Neutrophil (primary cell): ENCODE results near the gene TMEM132D.

ENCODE experiments used
- H3K27ac ChIP-seq: fragments of 200-600 bp; sonication (generic); 2 replicates; pipeline ENCODE4 v1.5.1; 2016; ENCODE audit warnings: mild to moderate bottlenecking, moderate library complexity
- H3K27me3 ChIP-seq: fragments of 200-600 bp; sonication (generic); 2 replicates; pipeline ENCODE4 v1.6.0; 2016; ENCODE audit warnings: mild to moderate bottlenecking
- H3K36me3 ChIP-seq: fragments of 200-600 bp; sonication (generic); 2 replicates; pipeline ENCODE4 v1.5.1; 2017
- H3K4me1 ChIP-seq, 2 experiments: fragments of 200-600 bp in 1 of 2; sonication (generic) in 1 of 2; 1 replicate in 1 of 2; 2 replicates in 1 of 2; pipeline versions ENCODE4 v1.5.1 to v1.6.1; 2013 to 2016; ENCODE audit warnings: low read depth in 1 of 2, low read length in 1 of 2, mild to moderate bottlenecking in 1 of 2, moderate library complexity in 1 of 2; ENCODE audit not compliant: control insufficient read depth in 1 of 2, insufficient read depth in 1 of 2
- H3K4me3 ChIP-seq, 2 experiments: fragments of 200-600 bp in 1 of 2; sonication (generic) in 1 of 2; 1 replicate in 1 of 2; 2 replicates in 1 of 2; pipeline ENCODE4 v1.5.1; 2013 to 2016; ENCODE audit warnings: low read depth in 1 of 2, low read length in 1 of 2, mild to moderate bottlenecking in 1 of 2, moderate library complexity in 1 of 2
- H3K9me3 ChIP-seq: fragments of 200-600 bp; sonication (generic); 2 replicates; pipeline ENCODE4 v1.5.1; 2016
- TF ChIP-seq, protein P1 (sequence below): fragments of 200-600 bp; sonication (generic); IDR thresholded peaks from 2 replicates; pipeline ENCODE4 v1.5.1; 2016; ENCODE audit warnings: antibody characterized with exemption

TMEM132D gene

DNA sequence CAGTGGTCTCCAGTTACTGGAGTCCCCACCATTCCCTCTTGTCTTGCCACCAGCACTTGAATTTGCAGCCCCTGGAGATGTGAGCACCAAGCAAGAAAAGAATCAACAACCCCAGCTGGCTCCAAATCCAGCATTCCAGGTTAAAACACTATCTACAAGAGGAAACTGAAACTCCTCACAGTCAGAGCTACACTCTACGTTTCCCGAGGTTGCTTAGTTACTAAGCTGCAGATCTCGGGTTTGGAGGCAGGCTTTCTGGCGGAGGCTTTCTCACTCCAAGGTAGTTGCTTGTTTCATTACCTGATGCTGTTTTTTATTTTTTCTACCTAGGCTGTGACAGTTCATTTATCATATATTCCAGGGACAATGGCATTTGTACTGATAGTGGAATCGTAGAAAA lies 802.4 kb downstream of the TMEM132D start:
- Histone ChIP-seq H3K9me3 (no peaks in the 10 kb centered on the region), H3K27ac (no peak overlapping the region), H3K27me3 (no peaks in the 10 kb centered on the region), H3K4me1 (no peaks in the 10 kb centered on the region), H3K36me3 (no peaks in the 10 kb centered on the region), H3K4me3 (no peak overlapping the region)
- TF ChIP-seq, protein P1, sequence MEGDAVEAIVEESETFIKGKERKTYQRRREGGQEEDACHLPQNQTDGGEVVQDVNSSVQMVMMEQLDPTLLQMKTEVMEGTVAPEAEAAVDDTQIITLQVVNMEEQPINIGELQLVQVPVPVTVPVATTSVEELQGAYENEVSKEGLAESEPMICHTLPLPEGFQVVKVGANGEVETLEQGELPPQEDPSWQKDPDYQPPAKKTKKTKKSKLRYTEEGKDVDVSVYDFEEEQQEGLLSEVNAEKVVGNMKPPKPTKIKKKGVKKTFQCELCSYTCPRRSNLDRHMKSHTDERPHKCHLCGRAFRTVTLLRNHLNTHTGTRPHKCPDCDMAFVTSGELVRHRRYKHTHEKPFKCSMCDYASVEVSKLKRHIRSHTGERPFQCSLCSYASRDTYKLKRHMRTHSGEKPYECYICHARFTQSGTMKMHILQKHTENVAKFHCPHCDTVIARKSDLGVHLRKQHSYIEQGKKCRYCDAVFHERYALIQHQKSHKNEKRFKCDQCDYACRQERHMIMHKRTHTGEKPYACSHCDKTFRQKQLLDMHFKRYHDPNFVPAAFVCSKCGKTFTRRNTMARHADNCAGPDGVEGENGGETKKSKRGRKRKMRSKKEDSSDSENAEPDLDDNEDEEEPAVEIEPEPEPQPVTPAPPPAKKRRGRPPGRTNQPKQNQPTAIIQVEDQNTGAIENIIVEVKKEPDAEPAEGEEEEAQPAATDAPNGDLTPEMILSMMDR = no peak

DNA sequence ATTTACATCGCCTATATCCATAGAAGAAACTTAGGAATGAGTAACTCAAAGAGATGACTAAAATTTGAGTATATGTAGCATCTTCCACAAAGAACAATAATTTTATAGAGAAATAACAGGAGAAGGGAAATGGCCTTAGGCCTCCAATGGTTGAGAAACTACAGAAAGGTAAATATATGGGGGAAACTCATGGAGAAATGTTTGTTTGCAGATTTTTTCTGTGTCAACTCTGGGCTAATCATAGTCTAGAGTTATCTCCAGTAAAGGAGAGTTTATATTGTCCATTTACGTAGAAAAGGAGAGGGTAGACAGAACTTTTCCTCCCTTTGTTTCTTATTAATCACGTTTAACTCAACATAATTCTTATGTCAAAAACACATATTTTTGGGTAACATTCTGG lies 806.4 kb downstream of the TMEM132D start:
- Histone ChIP-seq H3K4me3 (no peak overlapping the region), H3K27ac (no peak overlapping the region), H3K9me3 (no peaks in the 10 kb centered on the region), H3K27me3 (no peaks in the 10 kb centered on the region), H3K36me3 (no peaks in the 10 kb centered on the region), H3K4me1 (no peaks in the 10 kb centered on the region)
- TF ChIP-seq, protein P1 = no peak

DNA sequence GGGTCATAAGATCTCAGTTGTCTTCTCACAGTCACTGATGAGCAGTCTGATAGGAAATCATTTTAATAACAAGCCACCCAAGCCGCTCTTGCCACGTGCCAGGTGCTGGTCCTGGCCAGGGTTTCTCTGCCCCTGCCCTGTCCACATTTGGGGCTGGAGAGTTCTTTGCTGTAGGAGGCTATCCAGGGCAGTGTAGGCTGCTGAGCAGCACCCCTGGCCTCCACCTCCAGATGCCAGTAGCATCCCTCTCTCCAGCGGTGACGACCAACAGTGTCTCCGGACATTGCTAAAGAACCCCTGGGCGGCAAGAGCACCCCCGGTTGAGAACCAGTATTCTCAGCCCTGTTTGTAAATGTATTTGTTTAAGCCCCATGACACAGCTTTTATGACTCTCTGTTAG lies 806.9 kb downstream of the TMEM132D start:
- Histone ChIP-seq H3K27me3 (no peaks in the 10 kb centered on the region), H3K36me3 (no peaks in the 10 kb centered on the region), H3K4me1 (no peaks in the 10 kb centered on the region), H3K4me3 (no peak overlapping the region), H3K9me3 (no peaks in the 10 kb centered on the region), H3K27ac (no peak overlapping the region)
- TF ChIP-seq, protein P1 = no peak

DNA sequence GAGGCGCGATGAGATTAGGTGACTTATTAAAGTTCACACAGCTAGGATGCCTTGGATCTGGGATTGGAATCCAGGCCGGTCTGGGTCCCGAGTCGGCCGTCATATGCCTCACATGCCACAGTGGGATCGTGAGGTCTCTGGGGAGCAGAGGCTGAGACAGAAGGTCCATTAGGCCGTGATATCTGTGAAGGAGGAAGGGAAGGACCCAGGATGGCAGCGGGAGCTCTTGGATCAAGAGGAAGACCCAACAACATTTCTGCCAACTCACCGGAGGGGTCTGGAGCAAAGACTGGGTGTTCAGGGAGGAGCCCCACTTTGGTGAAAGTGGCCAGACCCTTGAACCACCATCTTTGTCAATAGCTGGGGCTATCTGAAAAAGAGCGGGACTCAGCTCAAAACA lies 807.6 kb downstream of the TMEM132D start:
- H3K4me1 ChIP-seq = no peaks in the 10 kb centered on the region
- no peaks in the 10 kb centered on the region for H3K27me3 ChIP-seq
- TF ChIP-seq, protein P1 = no peak
- H3K9me3 ChIP-seq = no peaks in the 10 kb centered on the region
- H3K36me3 ChIP-seq = no peaks in the 10 kb centered on the region
- no peak overlapping the region for H3K27ac ChIP-seq
- no peak overlapping the region for H3K4me3 ChIP-seq

DNA sequence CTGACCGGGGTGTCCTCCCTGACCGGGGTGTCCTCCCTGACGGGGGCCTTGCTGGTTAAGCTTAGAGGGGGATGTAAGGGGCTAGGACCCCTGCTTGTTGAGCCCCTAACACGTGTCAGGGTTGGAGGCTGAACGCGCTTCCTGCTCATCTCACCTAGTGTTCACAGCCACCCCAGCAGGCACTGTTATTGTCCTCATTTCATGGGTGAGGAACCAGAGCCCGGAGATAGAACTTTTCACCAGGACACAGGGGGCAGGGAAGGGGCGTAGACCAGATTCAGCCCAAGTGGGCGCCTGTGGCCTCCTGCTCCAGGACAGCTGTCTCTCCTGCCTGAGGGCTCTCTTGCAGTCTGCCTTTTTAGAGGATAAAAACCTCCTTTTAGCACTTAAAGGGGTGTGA lies 814.2 kb downstream of the TMEM132D start:
- Histone ChIP-seq H3K27me3 (no peaks in the 10 kb centered on the region), H3K9me3 (no peaks in the 10 kb centered on the region), H3K27ac (no peak overlapping the region)

More for the DNA sequence above, 814.2 kb downstream of the TMEM132D start:
- TF ChIP-seq, protein P1 = no peak
- no peaks in the 10 kb centered on the region for H3K4me1 ChIP-seq
- no peaks in the 10 kb centered on the region for H3K36me3 ChIP-seq
- no peak overlapping the region for H3K4me3 ChIP-seq
